Fibroblast of upper back skin (primary cell): ENCODE measurements around the gene FAT3.

Experiments used
- DNase-seq: peaks from one replicate; pipeline ENCODE4 v3.0.0-alpha.2; 2013

The FAT3 gene

DNA sequence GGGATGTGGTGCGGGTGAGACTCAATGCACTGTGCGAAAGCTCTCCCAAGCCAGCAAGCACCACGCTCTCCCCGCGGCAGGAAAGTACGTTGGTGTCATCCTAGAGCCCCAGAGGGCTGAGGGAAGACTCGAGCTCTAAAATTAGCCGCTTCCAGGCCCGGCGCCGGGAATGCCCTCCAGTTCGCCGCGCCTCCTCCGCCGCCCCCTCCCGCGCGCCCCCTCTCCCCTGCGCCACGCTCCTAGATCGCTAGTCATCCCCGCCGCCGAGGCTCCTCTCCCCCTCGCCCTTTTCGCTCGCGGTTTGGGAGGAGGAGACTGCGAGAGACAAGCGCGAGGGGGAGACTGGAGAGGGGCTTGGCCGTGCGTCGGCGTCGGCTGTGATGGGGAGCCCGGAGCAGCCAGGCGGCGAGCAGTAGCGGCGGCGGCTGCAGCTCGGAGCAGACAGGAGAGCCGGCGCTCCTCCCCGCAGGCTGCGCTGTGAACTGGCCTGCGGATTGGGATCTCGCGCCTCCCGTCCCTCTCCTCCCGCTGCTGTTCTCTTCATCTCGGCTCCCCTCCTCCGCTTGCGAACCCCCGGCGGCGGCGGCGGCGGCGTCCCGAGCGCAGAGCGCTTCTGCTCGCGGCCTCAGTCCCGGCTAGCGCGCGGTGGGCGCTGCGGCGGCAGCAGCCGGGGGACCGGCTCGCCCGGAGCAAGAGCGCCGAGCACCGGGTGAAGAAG, at the start of gene FAT3:
Gene FAT3 (plus strand): TSS at position 412 of the 718 bp plus-strand sequence. CDS start 127,295 bp downstream, outside the sequence.
- DNase-seq, result peak; percentile 84

GRCh38 chr11:92179017-92179670, 45.5 kb upstream of the FAT3 start:
- no peak for DNase-seq

- DNase-seq, result no peak
Measured at GRCh38 chr11:92180226-92180625, 44.4 kb upstream of the FAT3 start.

DNA sequence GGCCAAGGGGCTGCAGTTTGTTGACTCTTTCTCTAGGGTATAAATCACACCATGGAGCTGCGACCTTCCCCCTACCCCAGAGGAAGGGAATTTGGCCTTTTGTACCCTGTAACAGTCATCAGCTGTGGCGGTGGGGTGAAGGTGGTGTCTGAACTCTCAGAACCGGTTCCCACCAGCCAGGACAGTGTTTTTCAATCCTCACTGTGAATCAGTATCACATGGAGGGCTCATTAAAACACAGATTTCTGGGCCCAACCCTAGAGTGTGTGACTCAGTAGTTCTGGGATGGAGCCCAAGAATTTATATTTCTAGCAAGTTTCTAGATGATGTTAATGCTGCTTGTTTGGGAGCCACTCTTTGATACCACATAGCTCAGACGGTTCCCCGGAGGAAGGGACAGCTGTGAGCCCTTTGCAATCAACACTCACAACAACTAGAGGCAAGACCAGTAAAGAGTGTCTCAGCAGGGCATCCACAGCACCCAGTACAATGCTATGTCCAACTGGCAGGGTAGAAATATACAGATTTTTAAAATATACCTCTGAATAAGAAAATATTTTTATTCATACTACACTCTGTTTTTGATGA, 43.9 kb upstream of the FAT3 start:
- DNase-seq, result peak; percentile 81

GRCh38 chr11:92190535-92191206, 33.9 kb upstream of the FAT3 start:
- DNase-seq, result no peak

DNA sequence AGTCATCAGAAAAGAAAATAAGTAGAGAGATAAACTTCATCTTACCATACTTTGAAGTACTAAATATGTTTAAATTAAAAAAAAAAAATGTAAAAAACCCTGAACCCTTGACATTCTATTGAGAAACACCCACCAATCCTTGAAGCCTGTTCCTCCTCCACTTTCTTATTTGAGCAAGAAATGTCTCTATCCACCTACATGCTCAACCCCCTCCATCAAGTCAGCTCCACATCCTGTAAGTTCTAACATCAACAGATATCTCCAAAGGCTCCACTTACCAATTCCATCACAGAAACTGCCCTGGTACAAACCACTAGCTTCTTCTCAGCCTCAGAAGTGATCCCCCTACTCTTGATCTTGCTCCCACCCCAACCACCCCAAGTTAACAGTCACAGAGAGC, 32.5 kb upstream of the FAT3 start:
- no peak for DNase-seq

- no peak for DNase-seq
Measured at GRCh38 chr11:92198268-92198667, 26.4 kb upstream of the FAT3 start.

DNA sequence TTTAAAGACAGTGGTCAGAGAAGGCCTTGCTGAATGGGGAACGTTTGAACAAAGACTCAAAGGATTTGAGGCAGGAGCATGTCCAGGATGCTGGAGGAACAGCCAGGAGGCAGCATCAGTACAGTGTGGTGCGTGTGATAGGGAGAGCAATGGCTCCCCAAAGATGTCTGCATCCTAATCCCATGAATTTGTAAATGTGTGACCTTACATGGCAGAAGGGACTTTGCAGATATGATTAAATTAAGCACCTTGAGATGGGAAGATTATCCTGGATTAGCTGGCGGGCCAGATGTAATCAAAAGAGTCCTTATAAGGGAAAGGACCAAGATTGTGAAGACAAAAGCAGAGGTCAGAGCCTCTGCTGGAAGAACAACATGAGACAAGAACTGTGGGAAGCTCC, 24.6 kb upstream of the FAT3 start:
- DNase-seq, result no peak

GRCh38 chr11:92204731-92205130, 19.9 kb upstream of the FAT3 start:
- DNase-seq, result no peak

- no peak for DNase-seq
Measured at GRCh38 chr11:92206441-92206840, 18.2 kb upstream of the FAT3 start.

DNA sequence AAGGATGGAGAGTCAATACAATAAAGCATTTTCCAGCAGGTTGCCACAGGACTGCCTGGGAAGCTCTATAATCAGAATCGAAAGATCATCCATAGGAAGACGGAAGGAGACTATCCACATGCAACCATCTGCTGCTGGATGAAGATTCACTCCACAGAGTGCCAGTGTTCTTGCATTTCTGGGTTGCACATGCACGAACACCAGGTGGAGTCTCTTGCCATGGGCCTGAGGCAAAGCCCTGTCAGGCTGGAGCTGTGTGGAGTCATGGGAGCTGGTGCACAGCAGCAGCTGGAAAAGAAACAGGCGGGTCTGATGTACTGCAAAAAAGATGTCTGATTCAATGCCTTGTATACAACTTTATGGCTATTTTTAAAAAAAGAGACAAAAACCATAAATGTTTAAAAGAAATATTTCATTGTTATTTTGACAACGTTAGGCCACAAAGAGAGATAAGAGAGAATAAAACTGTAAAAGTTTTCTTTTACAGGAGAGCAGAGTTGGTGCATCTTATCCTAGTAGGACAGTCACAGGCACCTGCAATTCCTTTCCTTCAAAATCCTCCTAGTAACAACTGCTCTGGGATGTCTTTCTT, 12.9 kb upstream of the FAT3 start:
- DNase-seq, result peak; percentile 47

GRCh38 chr11:92212530-92212929, 12.1 kb upstream of the FAT3 start:
- DNase-seq, result no peak

GRCh38 chr11:92216789-92217188, 7.8 kb upstream of the FAT3 start:
- DNase-seq, result no peak

- DNase-seq, result no peak
Measured at GRCh38 chr11:92219476-92219875, 5.1 kb upstream of the FAT3 start.

- DNase-seq, result no peak
Measured at GRCh38 chr11:92222701-92223100, 1.9 kb upstream of the FAT3 start.

DNA sequence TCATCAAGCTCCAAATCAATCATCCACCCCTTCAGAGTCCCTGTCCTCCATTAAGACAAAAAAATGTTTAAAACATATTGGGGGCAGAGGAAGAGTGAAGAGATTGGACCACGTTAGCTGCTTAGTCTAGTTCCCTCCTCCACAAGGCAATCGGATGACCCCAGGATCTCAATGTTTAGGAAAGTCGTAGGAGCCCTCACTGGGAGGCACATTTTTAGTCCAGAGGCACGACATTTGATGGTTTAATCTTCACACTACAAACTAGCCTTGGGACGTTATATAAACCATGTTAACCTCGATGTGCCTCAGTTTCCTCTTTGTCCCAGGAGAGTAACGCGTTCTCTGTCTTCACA, 588 bp upstream of the FAT3 start:
- DNase-seq, result no peak

DNA sequence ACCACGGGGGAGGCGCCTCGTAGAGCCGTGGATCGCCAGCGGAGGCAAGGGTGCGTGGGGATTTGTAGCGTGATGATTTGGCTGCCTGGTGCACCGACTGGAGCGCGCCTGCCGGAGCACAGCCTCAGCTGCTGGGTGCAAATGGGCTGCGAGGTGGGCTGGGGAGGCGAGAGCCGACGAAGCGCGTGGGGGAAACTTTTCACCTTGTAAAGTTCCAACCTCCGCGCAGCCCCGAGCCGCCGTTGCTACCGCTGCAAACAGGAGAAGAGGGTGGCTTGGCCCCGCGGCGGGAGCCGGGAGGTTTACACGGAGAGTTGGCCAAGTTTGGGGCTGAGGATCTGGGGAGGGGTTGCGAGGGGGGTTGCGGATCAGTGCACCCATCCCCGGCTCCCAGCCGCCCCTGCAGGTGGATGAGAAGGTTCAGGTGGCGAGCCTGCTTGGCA, 528 bp downstream of the FAT3 start:
- DNase-seq, result no peak

GRCh38 chr11:92225568-92226330, 1.1 kb downstream of the FAT3 start:
- peak; percentile 26 for DNase-seq

DNA sequence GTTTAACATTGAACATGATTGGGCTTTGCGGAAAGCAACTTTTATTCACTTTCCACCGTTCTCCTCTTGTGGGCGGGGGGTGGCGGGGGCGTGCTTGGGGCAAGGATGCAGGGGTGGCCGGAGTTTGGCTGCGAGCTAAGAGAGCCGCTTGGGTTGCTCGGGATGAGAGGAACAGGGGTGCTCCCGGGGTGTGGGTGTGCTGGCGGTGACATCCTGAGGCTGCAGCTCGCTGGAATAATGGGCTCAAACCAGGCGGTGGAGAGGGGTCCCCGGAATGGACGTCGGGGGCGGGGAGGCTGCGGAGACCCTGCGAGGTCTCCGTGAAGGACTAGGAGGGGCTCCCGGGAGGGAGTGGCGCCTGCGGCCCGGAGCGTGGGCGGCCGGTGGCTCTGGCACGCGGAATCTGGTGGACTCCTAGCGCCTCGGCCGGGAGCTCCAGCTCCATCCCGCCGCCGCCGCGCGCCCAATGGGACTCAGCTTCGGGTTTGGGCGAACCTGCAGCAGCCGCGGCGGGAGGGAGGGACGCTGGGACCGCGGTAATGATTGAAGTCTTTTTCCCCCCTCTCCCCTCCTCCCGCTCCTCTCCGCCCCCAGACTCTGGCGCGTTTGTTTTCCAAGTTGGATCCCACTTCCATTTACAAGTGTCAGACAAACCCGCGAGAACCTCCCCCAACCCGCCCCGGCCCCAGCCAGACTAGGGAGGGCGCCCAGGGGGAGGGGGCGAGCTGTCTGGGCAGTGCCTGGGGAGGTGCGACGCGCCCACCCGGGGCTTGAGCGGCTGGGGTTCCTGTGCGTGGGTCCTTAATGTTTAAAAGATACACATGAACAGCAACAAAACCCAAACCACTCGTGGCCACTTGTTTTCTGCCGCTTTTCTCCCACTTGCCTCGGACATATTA, 2.0 kb downstream of the FAT3 start:
- DNase-seq, result no peak

DNA sequence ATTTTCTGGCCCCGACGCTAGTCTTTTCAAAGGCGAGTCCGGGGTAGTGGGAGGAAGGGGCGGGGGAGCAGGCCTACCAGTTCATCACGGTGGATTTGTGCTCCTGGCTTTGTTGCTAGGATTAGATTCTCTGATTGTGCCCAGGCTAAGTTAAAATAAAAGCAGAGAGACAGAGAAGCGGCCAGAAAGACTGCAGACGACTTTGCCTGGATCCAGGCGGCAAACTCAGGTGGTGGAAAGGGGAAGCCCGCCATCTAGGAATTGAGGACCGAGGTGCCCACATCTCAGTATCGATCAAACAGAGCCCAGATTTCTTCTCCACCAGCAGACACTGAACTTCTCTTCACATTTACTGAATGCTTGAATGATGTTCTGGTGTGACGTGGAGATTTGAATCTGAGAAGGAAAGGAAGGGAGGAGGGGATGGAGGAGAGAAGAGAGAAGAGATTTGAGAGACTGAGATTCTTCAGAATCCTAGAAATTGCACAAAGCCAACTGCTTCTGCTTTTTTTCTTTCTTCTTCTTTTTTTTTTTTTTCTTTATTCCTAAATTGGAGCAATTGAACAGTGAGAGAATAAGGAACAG, 2.7 kb downstream of the FAT3 start:
- DNase-seq, result no peak
